Hepatocyte (in vitro differentiated cells): ENCODE measurements around the gene NQO1. TPM values are rescaled to one million over a fixed set of nuclear protein-coding genes. Genes with fewer than 3 reads are reported as not detected.

Source experiments
- DNase-seq: peaks from one replicate; pipeline ENCODE4 v3.0.0-alpha.2; 2016; ENCODE audit warnings: low spot score
- H2AFZ ChIP-seq: fragments of 200-600 bp; sonication (generic); 2 replicates; pipeline ENCODE4 v1.6.0; 2016; ENCODE audit warnings: antibody characterized with exemption, mild to moderate bottlenecking
- H3K27ac ChIP-seq: fragments of 200-600 bp; sonication (generic); 2 replicates; pipeline ENCODE4 v1.5.1; 2016; ENCODE audit warnings: mild to moderate bottlenecking
- H3K27me3 ChIP-seq: fragments of 200-600 bp; sonication (generic); 2 replicates; pipeline ENCODE4 v1.6.1; 2016
- H3K36me3 ChIP-seq: fragments of 200-600 bp; sonication (generic); replicated peaks from 2 replicates; pipeline ENCODE4 v1.5.1; 2016; ENCODE audit warnings: low read depth; ENCODE audit not compliant: insufficient read depth
- H3K4me1 ChIP-seq: fragments of 200-600 bp; sonication (generic); 2 replicates; pipeline ENCODE4 v1.5.1; 2016; ENCODE audit warnings: mild to moderate bottlenecking, moderate library complexity; ENCODE audit not compliant: insufficient read depth
- H3K4me2 ChIP-seq: fragments of 200-600 bp; sonication (generic); 2 replicates; pipeline ENCODE4 v1.6.0; 2016
- H3K4me3 ChIP-seq: fragments of 200-600 bp; sonication (generic); 2 replicates; pipeline ENCODE4 v1.5.1; 2016; ENCODE audit warnings: mild to moderate bottlenecking
- H3K79me2 ChIP-seq: fragments of 200-600 bp; sonication (generic); 2 replicates; pipeline ENCODE4 v1.6.0; 2017; ENCODE audit warnings: mild to moderate bottlenecking
- H3K9me2 ChIP-seq: fragments of 200-600 bp; sonication (generic); replicated peaks from 2 replicates; pipeline ENCODE4 v1.6.0; 2017; ENCODE audit warnings: mild to moderate bottlenecking; ENCODE audit not compliant: insufficient read depth
- H3K9me3 ChIP-seq: fragments of 200-600 bp; sonication (generic); 2 replicates; pipeline ENCODE4 v1.5.1; 2016; ENCODE audit warnings: low read depth, mild to moderate bottlenecking
- H4K20me1 ChIP-seq: fragments of 200-600 bp; sonication (generic); 2 replicates; pipeline ENCODE4 v1.6.0; 2016; ENCODE audit warnings: mild to moderate bottlenecking; ENCODE audit not compliant: insufficient read depth, poor library complexity, severe bottlenecking
- CTCF ChIP-seq: fragments of 200-600 bp; sonication (generic); IDR thresholded peaks from 2 replicates; pipeline ENCODE4 v1.5.1; 2016; ENCODE audit warnings: antibody characterized with exemption, mild to moderate bottlenecking; ENCODE audit not compliant: poor library complexity
- EZH2 ChIP-seq: fragments of 200-600 bp; sonication (generic); IDR thresholded peaks from 2 replicates; pipeline ENCODE4 v1.6.1; 2016; ENCODE audit warnings: antibody characterized with exemption, mild to moderate bottlenecking, borderline replicate concordance
- EZH2phosphoT487 ChIP-seq: fragments of 200-600 bp; sonication (generic); IDR thresholded peaks from one replicate; pipeline ENCODE4 v1.6.1; 2018; ENCODE audit warnings: antibody characterized with exemption, mild to moderate bottlenecking, low read depth, moderate library complexity; ENCODE audit not compliant: unreplicated experiment, severe bottlenecking
- WGBS: methylation state at CpG from one replicate; pipeline ENCODE4 v1.1.6; 2016; ENCODE audit warnings: low lambda C conversion rate; ENCODE audit errors: missing lambda C conversion rate; 5-methylcytosine and 5-hydroxymethylcytosine counted together
- polyA plus RNA-seq: library from polyadenylated mRNA; unstranded; fragments of >200 nt; fragmentation: Nextera tagmentation; extraction: Ambion mirVana; gene quantifications from 2 replicates; pipeline ENCODE4 v1.2.1, GENCODE V29; 2016
- total RNA-seq: library from RNA; depleted of rRNA; stranded (reverse); fragments of >200 nt; gene quantifications from 2 replicates; pipeline ENCODE4 v1.2.3, GENCODE V29; 2014

The NQO1 gene
- total and polyA plus RNA-seq, 2 experiments from 2014 or later, result 132 to 169 TPM

DNA sequence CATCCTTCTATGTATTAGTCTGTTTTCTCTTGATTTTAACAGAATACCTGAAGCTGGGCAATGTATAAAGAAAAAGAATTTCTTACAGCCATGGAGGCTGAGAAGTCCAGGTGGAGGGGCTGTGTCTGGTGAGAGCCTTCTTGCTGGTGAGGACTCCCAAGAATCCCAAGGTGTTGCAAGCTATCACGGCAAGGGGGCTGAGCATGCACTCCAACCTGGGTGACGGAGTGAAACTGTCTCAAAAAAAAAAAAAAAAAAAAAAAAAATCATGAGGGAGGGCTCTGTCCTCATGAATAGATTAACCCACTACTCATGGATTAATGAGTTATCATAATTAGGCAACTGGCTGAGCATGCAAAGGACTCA is 19.4 kb downstream of the NQO1 start:
- DNase-seq, result no peak
- no peak for TF ChIP-seq EZH2
- no peak for TF ChIP-seq EZH2phosphoT487
- TF ChIP-seq CTCF, result no peak
- Histone ChIP-seq H3K36me3 (no peaks in the 10 kb centered on the region), H4K20me1 (no peaks in the 10 kb centered on the region), H3K4me2 (no peak overlapping the region), H3K79me2 (peaks cover 4% of the 10 kb centered on the region), H3K9me3 (no peaks in the 10 kb centered on the region), H3K27ac (no peak overlapping the region), H3K4me1 (no peaks in the 10 kb centered on the region), H3K4me3 (no peak overlapping the region), H2AFZ (no peak overlapping the region), H3K27me3 (no peaks in the 10 kb centered on the region), H3K9me2 (no peaks in the 10 kb centered on the region)
- 87% methylated on average over 2 of the region's 2 CpGs for WGBS

- Histone ChIP-seq H3K36me3 (no peaks in the 10 kb centered on the region), H4K20me1 (no peaks in the 10 kb centered on the region), H3K4me2 (no peak overlapping the region), H3K9me3 (no peaks in the 10 kb centered on the region), H3K79me2 (peaks cover 9% of the 10 kb centered on the region), H3K9me2 (no peaks in the 10 kb centered on the region), H3K4me3 (no peak overlapping the region), H3K27me3 (no peaks in the 10 kb centered on the region), H3K4me1 (no peaks in the 10 kb centered on the region), H3K27ac (no peak overlapping the region), H2AFZ (no peak overlapping the region)
- DNase-seq, result no peak
- TF ChIP-seq CTCF (no peak), EZH2 (no peak), EZH2phosphoT487 (no peak)
- 66% methylated on average over 1 of the region's 1 CpG for WGBS
Measured at GRCh38 chr16:69706256-69706974, 19.9 kb downstream of the NQO1 start.

DNA sequence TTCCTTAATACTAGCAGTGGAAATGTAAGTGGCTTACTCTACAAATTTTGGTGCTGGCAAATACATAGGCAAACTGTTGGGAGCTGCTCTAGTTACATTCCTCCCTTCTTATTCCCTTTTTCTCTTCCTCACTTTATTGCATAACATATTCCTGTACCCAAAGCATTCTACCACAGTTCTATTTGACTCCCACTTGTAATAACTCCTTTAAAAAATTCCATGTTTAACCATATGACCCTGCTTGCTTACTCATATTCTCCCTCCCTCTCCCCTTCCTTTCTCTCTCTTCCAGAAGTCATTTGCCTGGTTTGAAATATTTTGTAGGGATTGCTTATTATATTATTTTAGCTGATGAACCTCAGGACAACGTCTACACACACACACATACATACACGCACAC is 22.7 kb downstream of the NQO1 start:
- Histone ChIP-seq H3K27ac (no peak overlapping the region), H3K9me3 (no peaks in the 10 kb centered on the region), H3K36me3 (no peaks in the 10 kb centered on the region), H3K4me2 (no peak overlapping the region), H3K9me2 (no peaks in the 10 kb centered on the region), H3K79me2 (peaks cover 11% of the 10 kb centered on the region), H3K4me1 (no peaks in the 10 kb centered on the region), H4K20me1 (no peaks in the 10 kb centered on the region), H2AFZ (no peak overlapping the region), H3K4me3 (no peak overlapping the region), H3K27me3 (no peaks in the 10 kb centered on the region)
- 91% methylated on average over 2 of the region's 2 CpGs for WGBS
- DNase-seq, result no peak
- TF ChIP-seq EZH2 (no peak), EZH2phosphoT487 (no peak)

DNA sequence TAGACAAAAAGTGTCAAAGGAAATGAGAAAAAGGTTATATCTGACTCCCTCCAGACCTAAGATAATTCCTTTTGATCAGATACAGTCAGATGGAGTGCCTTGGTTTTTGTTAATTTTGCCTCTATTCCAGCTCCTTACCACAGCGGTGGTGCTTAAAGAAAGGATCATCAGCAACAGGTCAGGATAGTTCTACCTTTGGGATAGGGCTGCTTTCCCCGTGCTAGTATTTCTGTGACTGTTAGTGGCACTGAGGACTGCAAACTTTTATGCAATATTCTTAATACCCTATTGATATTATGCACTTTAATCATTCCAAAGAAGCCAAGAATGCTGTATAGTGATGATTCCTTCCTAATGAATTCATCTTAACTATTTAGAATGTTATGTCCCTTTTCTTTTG is 24.5 kb downstream of the NQO1 start:
- H3K79me2 ChIP-seq, result peaks cover 22% of the 10 kb centered on the region
- no peak for TF ChIP-seq CTCF
- no peak for TF ChIP-seq EZH2
- TF ChIP-seq EZH2phosphoT487, result no peak
- no peaks in the 10 kb centered on the region for H3K27me3 ChIP-seq
- H3K27ac ChIP-seq, result no peak overlapping the region
- no peaks in the 10 kb centered on the region for H3K9me3 ChIP-seq
- no peaks in the 10 kb centered on the region for H3K4me1 ChIP-seq
- 97% methylated on average over 2 of the region's 2 CpGs for WGBS
- no peak overlapping the region for H3K4me3 ChIP-seq
- H3K4me2 ChIP-seq, result no peak overlapping the region
- no peak overlapping the region for H2AFZ ChIP-seq
- no peak for DNase-seq
- H4K20me1 ChIP-seq, result no peaks in the 10 kb centered on the region
- H3K36me3 ChIP-seq, result no peaks in the 10 kb centered on the region
- H3K9me2 ChIP-seq, result no peaks in the 10 kb centered on the region
